Posterior cingulate gyrus (tissue), 11 donors: ENCODE data around the gene LKAAEAR1.
A peak's percentile ranks its signal among the peaks of the same experiment; 100 is the strongest.
"Not testable (repeated sequence)": the region's sequence is repeated elsewhere in the genome, so short reads cannot be mapped to it uniquely, and the experiment has no call there.

Experiments
- DNase-seq, 10 donors: peaks; one replicate each; pipeline versions ENCODE4 v3.0.0 to v3.0.0-alpha.2; 2020 to 2021; ENCODE audit warnings: mixed read lengths in 3 of 10
- intact Hi-C: fragments of 100-400 bp; cut with DNase I; formaldehyde crosslinking; loops from one replicate; pipeline ENCODE4 v1.15.1; 2023

LKAAEAR1 gene

DNA sequence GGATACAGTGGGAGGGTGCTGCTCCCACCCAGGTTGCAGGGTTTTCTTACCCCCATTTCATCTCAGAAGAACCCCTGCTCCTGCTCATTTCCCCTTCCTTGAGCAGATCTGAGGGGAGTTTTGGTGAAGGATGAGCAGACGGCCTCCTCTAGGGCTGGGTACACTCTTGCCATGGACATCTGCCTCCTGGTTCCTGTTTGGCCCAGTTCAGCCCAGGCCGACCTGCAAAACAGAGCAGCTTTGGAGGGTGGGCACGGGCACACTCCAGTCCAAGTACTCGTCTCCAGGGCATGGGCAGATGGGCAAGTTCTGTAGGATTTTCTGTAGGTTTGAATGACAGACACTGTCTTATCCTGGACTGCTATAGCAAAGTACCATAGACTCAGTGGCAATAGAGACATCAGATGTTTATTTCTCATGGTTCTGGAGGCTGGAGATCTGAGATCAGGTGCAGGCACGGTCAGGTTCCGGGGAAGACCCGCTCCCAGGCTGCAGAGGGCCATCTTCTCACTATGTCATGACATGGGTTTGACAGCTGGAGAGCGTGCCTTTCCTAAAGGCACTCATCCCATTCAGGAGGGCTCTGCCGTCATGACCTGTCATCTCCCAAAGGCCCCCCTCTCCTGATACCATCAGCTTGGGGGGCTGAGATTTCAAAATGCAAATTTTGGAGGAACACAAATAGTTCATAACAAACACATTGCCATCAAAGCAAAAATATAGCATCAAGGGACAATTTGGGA is 16.9 kb upstream of the LKAAEAR1 start:
- intact Hi-C loops: no loop called here
- peak in 6 of 10 donors; percentile 2 to 75 (median 34) for DNase-seq

- DNase-seq: peak in 2 of 10 donors; percentile 30 to 57
- intact Hi-C loops: no loop called here
These were observed 16.3 kb upstream of the LKAAEAR1 start for GRCh38 chr20:64100566-64100888.

GRCh38 chr20:64099880-64100565 is 15.8 kb upstream of the LKAAEAR1 start:
- intact Hi-C loops: no loop called here

DNA sequence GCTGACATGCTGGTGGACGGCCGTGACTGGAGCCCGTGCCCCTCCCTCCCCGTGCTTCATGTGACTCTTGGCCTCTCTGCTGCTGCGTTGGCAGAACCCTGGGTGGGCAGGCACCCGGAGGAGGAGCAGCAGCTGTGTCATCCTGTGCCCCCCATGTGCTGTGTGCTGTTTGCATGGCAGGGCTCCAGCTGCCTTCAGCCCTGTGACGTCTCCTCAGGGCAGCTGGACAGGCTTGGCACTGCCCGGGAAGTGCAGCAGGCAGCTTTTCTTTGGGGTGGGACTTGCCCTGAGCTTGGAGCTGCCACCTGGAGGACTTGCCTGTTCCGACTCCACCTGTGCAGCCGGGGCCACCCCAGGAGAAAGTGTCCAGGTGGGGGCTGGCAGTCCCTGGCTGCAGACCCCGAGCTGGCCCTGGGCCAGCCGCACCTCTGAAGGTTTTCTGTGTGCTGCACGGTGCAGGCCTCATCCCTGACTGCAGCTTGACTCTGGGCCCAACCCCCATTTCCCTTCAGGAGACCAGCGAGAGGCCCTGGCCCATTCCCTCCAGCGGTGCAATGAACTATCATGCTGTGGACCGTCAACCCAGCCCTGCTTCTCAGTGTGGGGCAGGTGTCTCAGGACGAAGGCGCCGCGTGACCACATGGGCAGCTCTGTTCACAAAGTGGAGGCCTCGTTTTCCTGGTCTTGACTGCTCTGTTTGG is 15.0 kb upstream of the LKAAEAR1 start:
- peak in 4 of 10 donors; percentile 45 to 92 (median 80) for DNase-seq
- intact Hi-C loops: no loop called here

More at GRCh38 chr20:64099880-64100565, 15.8 kb upstream of the LKAAEAR1 start:
- DNase-seq: peak in 6 of 10 donors; percentile 14 to 88 (median 66)

GRCh38 chr20:64098471-64099013 is 14.3 kb upstream of the LKAAEAR1 start:
- peak in 2 of 10 donors; percentile 58 to 83 for DNase-seq
- intact Hi-C loops: no loop called here

DNA sequence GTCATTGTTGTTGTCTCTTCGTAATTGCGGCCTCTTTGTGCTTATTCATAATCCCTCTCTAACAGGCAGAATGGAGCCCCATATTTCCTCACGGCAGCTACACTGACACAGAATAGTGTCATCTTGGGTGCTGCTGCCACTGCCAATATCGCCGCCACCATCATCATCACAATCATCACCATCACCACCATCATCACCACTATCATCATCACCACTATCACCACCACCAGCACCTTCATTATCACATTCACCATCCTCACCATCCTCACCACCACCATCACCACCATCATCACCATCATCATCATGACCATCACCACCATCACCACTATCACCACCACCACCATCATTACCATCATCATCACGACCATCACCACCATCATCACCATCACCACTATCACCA is 12.3 kb upstream of the LKAAEAR1 start:
- no peak for DNase-seq

DNA sequence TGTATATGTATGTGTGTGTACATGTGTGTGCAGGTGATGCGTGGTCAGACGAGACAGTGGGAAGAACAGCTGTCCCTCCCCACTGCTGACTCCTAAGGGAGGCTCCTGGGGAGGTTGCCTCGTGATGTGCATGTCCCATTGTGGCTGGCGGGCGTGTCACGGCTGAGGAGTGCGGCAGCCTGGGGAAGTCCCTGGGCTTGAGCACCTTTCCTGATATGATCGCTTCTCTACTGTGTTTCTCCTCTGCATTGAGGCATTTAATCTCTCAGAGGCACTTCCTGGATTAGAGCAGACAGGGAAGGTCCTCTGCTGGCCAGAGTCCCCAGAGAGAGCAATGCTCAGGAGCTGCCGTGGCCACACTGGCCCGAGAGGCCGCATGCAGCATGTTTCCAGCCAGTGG is 11.7 kb upstream of the LKAAEAR1 start:
- DNase-seq: no peak
- intact Hi-C loops: no loop called here

More for the DNA sequence above, 12.3 kb upstream of the LKAAEAR1 start:
- intact Hi-C loops: no loop called here

- intact Hi-C loops: no loop called here
- no peak for DNase-seq
These were observed 11.3 kb upstream of the LKAAEAR1 start for GRCh38 chr20:64095455-64095854.

DNA sequence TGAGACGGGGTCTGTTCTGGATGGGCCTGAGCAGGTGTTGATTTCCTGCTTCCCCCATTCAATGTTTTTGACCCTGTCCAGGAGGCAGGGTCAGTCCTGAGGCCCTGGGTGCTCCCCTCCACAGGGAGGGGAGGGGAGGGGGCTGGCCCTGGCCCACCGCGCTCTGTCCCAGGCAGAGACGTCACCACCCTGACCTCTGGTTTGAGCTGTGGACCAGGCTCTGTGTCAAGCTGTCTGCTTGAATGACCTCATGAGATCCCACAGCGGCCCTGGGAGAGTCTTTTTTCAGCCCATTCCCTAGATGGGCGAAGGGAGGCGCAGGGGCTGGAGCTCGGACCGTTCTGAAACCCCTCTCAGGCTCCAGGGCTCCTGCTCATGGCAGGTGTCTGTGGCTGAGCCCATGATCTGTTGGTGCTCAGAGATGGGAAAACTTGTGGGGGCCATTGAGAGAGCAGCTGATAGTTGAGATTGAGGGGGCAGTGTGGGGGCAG is 8.9 kb upstream of the LKAAEAR1 start:
- no peak for DNase-seq
- intact Hi-C loops: no loop called here

DNA sequence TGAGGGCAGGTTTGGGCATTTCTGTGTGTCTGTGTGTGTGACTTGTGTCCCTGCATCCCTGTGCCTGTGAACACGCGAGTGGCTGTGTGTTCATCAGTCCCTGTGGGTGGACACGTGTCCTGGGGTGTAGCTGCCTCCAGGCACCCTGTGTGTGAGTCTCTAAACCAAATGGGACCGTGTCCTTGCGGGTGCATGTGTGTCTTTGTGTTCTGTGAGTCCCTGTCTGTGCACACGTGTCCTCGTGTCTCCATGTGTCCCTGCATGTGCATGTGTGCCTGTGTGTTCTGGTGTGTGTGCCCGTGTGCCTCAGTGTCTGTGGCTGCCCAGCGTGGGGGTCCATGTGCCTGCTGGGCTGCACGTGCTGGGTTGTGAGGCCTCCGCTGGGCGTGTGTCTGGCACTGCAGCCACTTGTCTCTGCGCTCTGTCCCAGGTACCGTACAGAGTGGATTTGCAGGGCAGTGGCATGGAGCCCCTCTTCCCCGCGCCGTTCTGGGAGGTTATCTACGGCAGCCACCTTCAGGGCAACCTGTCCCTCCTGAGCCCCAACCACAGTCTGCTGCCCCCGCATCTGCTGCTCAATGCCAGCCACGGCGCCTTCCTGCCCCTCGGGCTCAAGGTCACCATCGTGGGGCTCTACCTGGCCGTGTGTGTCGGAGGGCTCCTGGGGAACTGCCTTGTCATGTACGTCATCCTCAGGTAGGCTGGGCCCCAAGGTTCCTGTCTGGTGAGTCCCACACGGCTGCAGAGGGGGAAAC is 8.2 kb upstream of the LKAAEAR1 start:
- peak in 3 of 10 donors; percentile 51 to 92 (median 76) for DNase-seq
- intact Hi-C loops: no loop called here

DNA sequence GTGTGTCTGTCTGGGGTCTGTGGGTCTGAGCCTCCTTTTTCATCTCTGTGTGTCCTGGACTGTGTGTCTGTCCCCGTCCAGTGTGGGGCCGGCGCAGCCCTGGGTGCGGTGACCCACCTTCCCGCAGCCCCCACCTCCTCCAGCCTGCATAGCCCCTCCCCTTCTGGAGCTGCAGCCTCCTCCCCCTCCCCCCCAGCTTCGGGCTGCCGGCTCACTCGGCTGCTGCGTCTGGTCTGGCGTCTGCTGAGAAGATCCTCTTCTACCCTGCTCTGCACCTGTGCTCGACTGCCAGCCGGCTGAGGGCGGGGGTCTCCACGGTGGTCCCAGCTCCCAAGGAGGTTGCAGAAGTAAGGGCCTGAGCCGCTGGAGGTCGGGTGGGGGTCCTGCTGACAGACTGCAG is 7.6 kb upstream of the LKAAEAR1 start:
- DNase-seq: peak in 7 of 10 donors; percentile 56 to 96 (median 69)
- intact Hi-C loops: no loop called here

GRCh38 chr20:64091340-64091739 is 7.1 kb upstream of the LKAAEAR1 start:
- intact Hi-C loops: no loop called here
- DNase-seq: no peak

DNA sequence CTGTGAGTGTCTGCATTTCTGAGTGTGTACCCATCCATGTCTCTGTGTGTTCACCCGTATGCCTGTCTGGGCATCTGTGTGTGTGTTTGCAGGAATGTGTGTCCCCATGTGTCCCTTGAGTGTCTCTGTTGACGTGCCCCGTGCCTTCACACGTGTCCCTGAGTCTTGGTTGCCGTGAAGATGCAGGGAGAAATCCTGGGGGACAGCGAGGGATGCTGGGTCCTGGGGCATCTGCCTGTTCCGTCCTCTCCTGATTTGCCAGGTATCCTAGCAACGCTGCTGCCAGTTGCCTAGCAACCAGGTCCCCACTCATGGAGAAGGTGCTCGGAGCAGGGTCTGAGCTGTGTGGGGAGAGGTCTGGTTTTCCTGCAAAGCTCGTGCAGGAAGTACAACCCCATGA is 6.0 kb upstream of the LKAAEAR1 start:
- peak in 8 of 10 donors; percentile 58 to 97 (median 80) for DNase-seq
- intact Hi-C loops: no loop called here

GRCh38 chr20:64088586-64088985 is 4.4 kb upstream of the LKAAEAR1 start:
- intact Hi-C loops, DNase-seq: not testable (repeated sequence)

GRCh38 chr20:64087226-64087825 is 3.1 kb upstream of the LKAAEAR1 start:
- intact Hi-C loops, DNase-seq: not testable (repeated sequence)

DNA sequence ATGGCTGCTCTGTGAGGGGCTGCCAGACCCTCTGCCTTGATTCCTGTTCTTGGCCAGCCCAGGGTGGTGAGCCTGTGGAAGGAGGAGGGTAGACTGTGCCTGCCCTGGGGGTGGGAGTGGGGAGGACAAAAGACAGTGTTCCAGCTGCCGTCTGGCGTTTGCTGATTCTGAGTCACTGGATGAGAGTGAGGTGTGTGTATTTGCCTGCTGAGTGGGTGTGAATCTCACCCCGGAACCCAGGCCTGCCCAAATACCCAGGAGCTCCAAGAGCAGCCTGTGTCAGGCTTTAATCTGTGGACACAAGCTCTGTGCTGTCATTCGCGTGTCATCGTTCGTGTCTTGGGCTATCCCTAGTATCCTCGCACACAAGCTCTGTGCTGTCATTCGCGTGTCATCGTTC is 2.6 kb upstream of the LKAAEAR1 start:
- intact Hi-C loops: no loop called here

DNA sequence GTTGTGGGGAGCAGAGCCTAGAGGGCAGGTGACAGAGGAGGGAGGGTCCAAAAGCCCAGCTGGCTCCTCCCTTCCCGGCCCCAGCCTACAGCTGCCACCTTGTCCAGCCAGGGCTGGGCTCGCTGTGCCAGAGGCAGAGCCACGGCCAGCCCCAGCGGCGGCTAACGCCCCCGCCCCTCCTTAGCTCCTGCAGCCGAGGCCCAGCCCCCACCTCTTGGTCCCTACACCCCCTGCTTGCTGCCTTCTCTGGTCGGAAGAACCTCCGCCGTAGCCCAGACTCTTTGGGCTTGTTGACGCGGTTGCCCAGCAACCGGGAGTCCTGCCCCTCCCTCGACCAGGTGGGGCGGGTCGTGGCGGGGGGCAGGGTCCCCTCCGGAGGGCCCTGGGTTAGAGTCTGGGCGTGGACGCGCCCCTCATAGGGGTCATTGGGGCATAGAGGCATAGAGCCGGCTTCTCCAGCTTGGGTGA is 521 bp upstream of the LKAAEAR1 start:
- intact Hi-C loops: no loop called here
- no peak for DNase-seq

More for the DNA sequence above, 2.6 kb upstream of the LKAAEAR1 start:
- no peak for DNase-seq

- intact Hi-C loops: loop anchor here (1.0 kb wide), 1 partner anchor 37 kb away; no protein-coding TSS in a partner anchor
- DNase-seq: peak; percentile 59 to 97 (median 80)
These were observed 807 bp downstream of the LKAAEAR1 start for GRCh38 chr20:64083378-64083803.

DNA sequence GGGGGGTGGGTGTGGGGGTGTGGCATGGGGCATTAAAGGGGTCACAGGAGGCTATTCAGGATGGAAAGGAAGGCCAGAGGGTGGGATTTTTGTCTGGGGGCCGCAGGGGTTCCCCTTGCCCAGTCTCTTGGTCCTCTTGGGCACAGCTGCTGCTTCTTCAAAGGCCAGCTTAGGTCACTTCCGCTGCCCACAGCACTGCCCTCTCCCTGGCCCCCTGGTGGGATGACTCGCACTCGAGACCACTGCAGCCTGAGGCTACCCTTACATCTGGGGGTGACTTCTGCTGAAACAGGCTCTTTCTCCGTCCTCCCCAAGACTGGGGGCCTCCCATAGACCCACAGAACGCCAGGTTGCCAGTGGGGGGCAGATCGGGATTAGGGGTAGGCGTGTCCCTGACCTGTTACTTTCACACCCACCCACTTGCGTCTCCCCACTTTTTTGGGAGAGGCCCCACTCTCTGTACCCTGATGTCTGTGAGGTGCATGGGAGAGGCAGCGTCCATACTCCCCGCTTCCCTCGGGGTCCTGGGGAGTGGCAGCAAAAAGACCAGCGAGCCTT is 1.3 kb downstream of the LKAAEAR1 start:
- intact Hi-C loops: loop anchor here (1.0 kb wide), 1 partner anchor 37 kb away; no protein-coding TSS in a partner anchor

More for the DNA sequence above, 1.3 kb downstream of the LKAAEAR1 start:
- DNase-seq: no peak
